C4-2B (cell line): Measurements from ENCODE around the gene CDH23.

ENCODE experiments used
- H3K27ac ChIP-seq: fragments of 450-650 bp; 2 replicates; pipeline ENCODE4 v1.5.1; 2017
- CTCF ChIP-seq: fragments of 450-650 bp; conservative IDR thresholded peaks from 2 replicates; pipeline ENCODE4 v1.5.1; 2017; ENCODE audit warnings: mild to moderate bottlenecking
- ZFX ChIP-seq: fragments of 450-650 bp; IDR thresholded peaks from 2 replicates; pipeline ENCODE4 v1.6.1; 2017

The CDH23 gene

GRCh38 chr10:71528371-71529206 is 131.9 kb downstream of the CDH23 start:
- no peak overlapping the region for H3K27ac ChIP-seq
- TF ChIP-seq CTCF (no peak), ZFX (no peak)

- no peak for TF ChIP-seq CTCF
- no peak for TF ChIP-seq ZFX
Observed at GRCh38 chr10:71529207-71529827, 132.6 kb downstream of the CDH23 start.

GRCh38 chr10:71530781-71531180 is 134.1 kb downstream of the CDH23 start:
- no peak overlapping the region for H3K27ac ChIP-seq
- TF ChIP-seq CTCF (no peak), ZFX (no peak)

More at GRCh38 chr10:71529207-71529827, 132.6 kb downstream of the CDH23 start:
- H3K27ac ChIP-seq: no peak overlapping the region

GRCh38 chr10:71531485-71532446 is 135.0 kb downstream of the CDH23 start:
- H3K27ac ChIP-seq: no peak overlapping the region
- no peak for TF ChIP-seq ZFX
- TF ChIP-seq CTCF: no peak

- TF ChIP-seq ZFX: no peak
- TF ChIP-seq CTCF: no peak
- H3K27ac ChIP-seq: no peak overlapping the region
Observed at GRCh38 chr10:71532878-71533277, 136.2 kb downstream of the CDH23 start.

- no peak overlapping the region for H3K27ac ChIP-seq
- TF ChIP-seq ZFX (no peak), CTCF (no peak)
Observed at GRCh38 chr10:71533936-71534335, 137.2 kb downstream of the CDH23 start.
